HuH-7 (cell line): ENCODE data around the gene RNF207.
A peak's percentile ranks its signal among the peaks of the same experiment; 100 is the strongest.

Experiments
- DNase-seq: peaks from one replicate; pipeline ENCODE4 v3.0.0; 2011; ENCODE audit warnings: low spot score

The RNF207 gene

GRCh38 chr1:6205849-6206519, at the start of gene RNF207:
Gene RNF207 (plus strand): TSS chr1:6206119. CDS start chr1:6206536, 417 bp downstream.
- DNase-seq, result peak; percentile 97

- no peak for DNase-seq
These were observed 48.8 kb upstream of the RNF207 start for GRCh38 chr1:6157132-6157527.

DNA sequence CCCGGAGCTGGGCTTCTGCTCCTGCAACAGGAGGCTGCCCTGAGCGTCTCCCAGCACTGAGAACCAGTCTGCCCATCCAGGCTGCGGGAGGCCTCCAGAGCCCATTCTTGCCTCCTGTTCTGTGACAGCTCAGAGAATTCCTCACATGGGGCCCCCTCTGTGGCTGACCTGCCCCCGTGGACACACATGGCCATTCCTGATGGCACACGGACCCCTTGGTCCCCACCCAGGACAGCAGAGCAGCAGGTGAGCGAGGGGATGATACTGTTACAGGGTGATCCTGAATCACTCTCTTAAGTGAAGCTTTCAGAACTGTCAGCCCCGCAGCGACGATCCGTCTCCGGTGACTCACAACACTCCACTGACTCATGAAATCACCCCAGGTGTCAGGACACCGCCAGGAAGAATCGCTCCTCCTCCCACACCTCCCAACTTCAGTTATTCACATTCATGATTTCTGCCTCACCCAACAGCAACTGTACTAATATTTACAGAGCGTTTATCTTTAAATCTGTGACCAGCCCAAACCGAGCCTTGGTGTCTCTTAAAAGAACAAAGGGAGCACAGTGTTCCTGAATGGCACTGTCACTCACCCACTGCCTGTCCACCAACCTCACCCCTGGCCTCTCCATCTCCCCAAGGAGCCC, 48.3 kb upstream of the RNF207 start:
- peak; percentile 72 for DNase-seq

GRCh38 chr1:6158181-6158580, 47.7 kb upstream of the RNF207 start:
- DNase-seq, result no peak

GRCh38 chr1:6162341-6162740, 43.6 kb upstream of the RNF207 start:
- DNase-seq, result no peak

DNA sequence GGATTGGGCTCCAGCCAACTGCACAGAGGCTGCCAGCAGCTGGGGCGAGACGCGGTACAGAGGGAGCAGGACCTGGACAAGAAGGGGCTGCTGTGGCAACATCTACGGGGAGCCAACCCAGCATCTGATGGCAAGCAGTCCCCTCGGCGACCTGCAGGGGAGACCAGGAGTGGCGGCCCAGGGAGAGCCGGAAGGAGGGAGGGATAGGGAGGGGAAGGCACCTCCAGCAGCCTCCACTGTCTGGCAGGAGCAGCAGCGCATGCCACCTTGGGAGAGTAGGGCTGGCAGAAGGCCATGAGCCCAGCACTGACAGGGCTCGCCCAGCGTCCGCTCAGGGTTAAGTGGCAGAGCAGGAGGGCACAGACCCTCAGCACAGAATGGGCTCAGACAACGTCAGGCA, 43.1 kb upstream of the RNF207 start:
- no peak for DNase-seq

GRCh38 chr1:6163191-6163972, 42.5 kb upstream of the RNF207 start:
- DNase-seq, result no peak

DNA sequence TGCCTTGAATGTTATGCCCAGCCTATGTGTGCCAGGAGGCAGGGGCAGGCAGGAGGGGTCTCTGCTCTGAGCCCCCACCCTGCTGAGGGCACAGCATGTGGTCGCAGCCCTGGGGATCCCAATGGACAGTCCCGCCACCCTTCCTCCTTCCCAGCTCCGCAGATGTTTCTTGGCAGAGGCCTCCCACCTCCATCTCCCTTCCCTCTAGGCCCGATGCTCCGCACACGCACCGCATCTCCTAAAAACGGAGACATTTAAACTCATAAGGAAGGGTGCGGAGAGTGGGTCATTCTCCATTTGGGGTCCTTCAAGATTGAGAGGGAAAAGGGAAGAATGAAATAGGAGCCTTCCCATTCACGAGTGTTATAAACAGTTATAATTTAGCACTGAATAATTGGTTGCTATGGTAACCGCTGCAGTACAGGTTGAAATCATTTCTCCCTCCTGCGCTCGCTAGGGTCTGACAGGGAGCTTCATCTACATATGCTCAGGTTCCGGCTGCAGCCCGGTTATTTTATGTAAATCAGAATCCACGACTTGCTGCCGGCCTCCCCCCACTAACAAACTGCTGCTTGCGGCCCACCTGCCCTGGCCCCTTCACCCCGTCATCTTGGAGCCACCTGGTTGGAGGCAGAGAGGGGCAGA, 41.8 kb upstream of the RNF207 start:
- DNase-seq, result no peak

DNA sequence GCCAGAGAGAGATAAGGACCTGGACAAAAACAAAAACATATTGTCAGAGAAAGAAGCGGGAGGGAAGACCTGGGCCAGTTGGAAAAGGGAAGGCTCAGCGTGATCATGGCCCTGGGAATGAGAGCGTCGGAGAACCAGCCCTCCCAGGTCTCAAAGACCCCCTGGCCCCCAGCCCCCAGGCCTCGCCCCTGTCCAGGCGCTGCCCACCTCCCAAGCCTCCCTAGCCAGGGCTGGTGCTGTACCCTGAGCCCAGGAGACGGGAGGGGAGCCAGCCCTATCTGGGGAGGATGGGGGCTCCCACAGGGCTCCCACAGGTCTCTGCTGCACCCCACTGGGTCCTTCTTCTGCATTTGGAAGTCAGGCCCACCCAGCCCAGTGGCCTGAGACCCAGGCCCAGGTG, 40.9 kb upstream of the RNF207 start:
- DNase-seq, result no peak

DNA sequence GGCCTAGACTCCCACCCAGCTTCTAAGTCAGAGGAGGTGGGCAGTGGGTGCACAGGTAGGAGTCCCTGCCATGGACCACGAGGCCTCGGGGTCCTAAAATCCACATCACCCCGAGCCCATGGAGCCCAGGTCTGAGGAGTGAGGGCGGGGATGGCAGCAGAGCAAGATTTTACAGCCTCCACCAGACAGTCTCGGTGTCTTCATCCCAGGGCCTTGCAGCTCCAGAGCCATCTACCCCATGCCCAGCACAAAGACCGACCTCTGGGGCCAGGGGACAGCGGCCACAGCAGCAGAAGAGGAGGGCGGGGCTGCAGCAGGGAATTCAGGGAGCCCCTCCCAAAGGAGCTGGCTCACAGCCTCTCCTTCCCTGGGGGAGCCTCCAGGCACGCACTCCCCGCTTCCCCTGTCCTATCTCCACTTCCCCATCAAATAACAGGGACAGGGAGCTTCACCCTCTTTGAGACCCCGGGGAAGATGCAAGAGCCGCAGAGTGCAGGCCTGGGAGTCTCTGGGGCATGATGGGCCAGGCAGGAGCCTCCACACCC, 40.4 kb upstream of the RNF207 start:
- no peak for DNase-seq

DNA sequence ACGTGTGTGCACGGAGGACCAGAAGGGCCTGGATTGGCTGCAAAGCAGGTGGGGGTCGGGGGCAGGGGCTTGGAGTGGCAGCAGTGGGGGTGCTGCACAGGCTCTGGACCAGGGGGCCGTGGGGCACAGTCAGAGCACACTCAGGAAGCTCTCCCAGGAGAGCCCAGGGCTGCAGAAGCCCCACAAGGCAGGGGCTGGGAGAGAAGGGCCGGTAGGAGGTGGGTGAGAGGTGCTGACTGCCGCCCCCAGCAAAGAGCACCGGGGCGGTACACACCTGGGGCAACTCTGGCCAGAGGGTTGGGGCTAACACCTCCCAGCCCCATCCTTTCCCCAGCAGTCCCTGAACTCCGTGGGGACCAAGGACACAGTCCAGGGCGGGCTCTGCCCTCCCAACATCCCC, 39.7 kb upstream of the RNF207 start:
- DNase-seq, result no peak

DNA sequence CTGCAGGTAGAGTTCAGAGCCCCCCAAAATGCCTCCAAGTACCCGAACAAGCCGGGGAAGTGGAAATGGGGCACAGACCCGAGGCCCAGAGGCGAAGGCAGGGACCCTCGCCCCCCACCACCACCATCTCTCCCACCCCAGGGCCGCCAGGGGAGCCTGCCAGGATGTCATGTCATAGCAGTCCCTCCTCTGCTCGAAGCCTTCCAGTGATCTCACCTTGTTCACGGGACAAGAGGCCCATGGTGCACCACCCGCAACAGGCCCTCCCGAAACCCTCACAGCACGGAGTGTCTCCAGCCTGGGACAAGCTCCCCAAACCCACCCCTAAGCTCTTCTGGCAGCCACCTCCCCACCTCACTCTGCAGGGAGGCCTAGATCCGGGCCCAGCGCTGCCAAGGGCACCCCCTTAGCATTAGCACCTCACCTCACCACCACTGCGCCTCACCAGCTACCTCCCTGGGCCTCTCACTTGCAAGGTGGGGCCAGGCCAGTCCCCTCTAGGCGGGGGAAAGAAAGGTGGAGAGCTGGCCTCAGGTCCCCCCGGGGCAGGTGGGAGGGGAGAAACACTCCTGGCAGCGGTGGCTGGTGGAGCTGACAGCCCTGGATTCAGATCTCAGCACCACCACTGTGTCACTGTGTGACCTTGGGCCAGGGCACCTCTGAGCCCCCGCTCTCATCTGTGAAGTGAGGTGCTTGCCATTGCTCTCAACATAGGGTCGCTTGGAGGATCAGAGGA, 39.1 kb upstream of the RNF207 start:
- DNase-seq, result no peak

DNA sequence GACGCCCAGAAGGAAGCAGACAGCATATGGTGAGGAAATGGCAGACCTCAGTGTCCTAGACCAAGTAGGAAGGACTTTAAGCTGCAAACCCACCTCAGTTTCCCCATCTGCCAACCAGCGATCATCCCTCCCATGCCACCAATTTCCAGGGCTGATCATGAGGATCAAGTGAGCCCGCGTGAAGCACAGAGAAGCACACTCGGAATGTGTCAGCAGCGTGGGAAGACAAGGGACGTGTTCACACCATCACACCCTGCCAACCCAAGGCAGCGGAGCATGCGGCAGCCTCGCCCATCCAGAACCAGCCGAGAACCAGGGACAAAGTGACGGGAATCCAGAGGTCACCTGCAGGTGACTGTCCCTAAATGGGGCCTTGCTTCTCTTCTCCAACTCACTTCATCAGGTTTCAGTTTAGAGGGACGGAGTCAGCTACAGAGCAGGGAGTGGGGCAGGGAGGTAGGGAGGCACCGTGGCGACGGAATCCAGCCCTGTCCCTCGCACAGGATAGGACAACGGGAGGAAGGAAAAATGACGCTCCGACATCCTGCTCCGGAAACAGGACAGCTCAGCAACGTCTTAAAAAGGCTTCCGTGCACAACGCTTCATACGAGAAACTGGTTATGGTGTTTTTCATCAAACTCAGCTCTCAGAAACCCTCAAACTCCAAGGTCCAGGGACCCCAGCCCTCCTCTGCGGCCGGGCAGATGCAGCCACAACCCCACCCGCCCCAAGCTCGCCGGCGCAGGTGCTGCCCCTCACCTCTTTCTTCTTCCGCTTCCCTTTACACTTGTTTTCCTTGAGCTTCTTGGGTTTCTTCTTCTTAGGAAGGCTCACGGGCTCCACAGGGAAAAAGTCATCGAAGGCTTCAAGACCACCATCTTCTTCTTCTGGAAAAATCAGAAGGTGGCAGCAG, 38.3 kb upstream of the RNF207 start:
- no peak for DNase-seq

GRCh38 chr1:6168947-6169586, 36.9 kb upstream of the RNF207 start:
- DNase-seq, result no peak

DNA sequence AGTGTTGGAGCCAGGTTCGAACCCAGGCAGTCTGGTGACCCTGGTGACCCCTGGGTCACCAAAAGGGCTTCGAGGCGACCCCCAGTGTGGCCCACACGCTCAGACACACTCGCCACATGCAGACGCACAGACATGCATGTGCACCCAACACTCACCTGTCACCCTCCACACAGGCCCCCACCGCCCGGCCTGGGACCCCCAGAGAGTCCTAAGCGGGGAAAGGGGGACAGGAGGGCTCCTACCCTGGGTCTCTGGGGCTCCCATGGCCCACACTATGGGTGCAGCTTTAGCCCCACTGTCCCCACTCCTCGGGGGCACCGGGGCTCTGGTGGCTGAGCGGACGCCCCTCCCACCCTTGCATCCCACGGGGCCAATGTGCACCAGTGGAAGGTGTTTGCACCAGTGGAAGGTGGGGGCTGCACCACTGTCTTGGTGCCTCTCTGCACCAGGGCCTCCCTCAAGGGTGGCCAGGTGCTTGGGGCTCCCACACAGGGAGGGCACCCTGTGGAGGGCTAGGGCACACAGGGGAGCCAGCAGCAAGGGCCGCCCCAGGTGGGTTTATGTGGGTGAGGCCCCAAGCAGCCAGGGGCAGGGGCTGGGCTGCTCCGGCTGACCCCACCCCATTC, 35.7 kb upstream of the RNF207 start:
- no peak for DNase-seq

GRCh38 chr1:6170742-6171201, 35.1 kb upstream of the RNF207 start:
- DNase-seq, result no peak

DNA sequence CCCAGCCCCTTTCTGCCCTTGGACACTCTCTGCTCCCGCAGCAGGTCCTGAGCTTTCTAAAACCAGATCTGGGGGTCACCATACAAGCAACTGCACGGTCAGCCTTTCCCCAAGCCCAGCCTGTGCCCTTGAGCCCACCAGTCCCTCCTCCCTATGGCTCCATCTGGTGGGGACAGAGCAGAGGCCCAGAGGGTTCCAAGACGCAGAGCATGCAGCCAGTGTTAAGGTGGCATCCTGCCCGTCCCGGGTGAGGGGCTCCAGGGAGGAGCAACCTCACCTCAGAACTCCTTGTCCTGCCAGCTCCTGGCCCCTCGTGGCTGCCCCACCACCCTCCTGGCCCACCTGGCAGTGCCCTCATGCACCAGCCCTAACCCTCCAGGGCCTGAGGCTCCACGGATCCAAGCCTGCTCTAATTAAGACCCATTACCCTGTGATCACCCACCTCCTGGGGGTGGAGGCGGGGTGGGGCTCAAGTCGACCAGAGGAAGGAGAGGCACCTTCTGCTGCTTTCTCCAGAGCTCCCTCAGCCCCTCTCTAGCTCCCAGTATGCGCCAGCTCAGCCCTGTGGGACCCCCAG, 34.3 kb upstream of the RNF207 start:
- peak; percentile 69 for DNase-seq

DNA sequence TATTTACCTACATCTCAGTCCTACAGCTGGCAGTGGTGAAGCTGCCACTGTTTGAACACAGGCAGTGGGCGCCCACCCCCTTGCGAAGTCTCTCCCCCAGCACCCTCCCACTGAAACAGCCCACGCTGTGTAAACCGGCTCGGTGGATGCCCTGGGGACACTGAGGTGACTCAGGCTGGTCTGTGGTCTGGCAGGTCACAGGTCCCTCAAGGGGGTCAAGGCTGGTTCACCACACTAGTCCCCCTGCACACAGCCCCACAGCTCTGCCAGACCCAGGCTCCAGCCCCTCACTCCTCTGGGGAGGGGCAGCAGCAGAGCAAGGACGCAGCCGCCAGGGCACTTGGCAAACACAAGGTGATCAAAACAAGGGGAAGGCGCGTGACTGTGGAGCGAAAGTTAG, 33.4 kb upstream of the RNF207 start:
- no peak for DNase-seq
